GM23338 (cell line): Measurements from ENCODE around the gene NECTIN1.

Experiments
- CTCF ChIP-seq, 2 experiments: fragments of 200-600 bp in 1 of 2; sonication (generic) in 1 of 2; conservative IDR thresholded peaks; 2 replicates each; pipeline versions ENCODE4 v1.5.1 to v1.6.1; 2016 to 2017; ENCODE audit warnings: antibody characterized with exemption in 2 of 2, low read depth in 2 of 2, mild to moderate bottlenecking in 2 of 2, moderate library complexity in 1 of 2
- JUNB ChIP-seq: IDR thresholded peaks from one replicate; pipeline ENCODE4 v1.6.1; 2016; ENCODE audit warnings: antibody characterized with exemption; ENCODE audit not compliant: unreplicated experiment
- POLR2AphosphoS5 ChIP-seq: IDR thresholded peaks from 2 replicates; pipeline ENCODE4 v1.6.1; 2016; ENCODE audit warnings: antibody characterized with exemption, low read depth

- TF ChIP-seq CTCF (conservative IDR thresholded peaks at IDR 0.05; ENCODE audit: low read depth in 2 of 2) (no peak), POLR2AphosphoS5 (no peak), JUNB (no peak)
These were observed 88.5 kb downstream of the NECTIN1 start for GRCh38 chr11:119640541-119640940.
